CD14-positive monocyte (primary cell): Measurements from ENCODE around the gene DPP10. TPM values are rescaled to one million over a fixed set of nuclear protein-coding genes. Genes with fewer than 3 reads are reported as not detected.

Experiments
- DNase-seq, 3 donors: peaks; one replicate each; pipeline ENCODE4 v3.0.0-alpha.2; 2011 to 2022
- H2AFZ ChIP-seq: 2 replicates; pipeline ENCODE4 v1.6.0; 2012; ENCODE audit warnings: mild to moderate bottlenecking, low read depth, low read length, inconsistent platforms; ENCODE audit not compliant: insufficient read depth, poor library complexity, severe bottlenecking
- H3K27ac ChIP-seq, 2 donors: 1 replicate in 1 of 2; 2 replicates in 1 of 2; pipeline ENCODE4 v1.5.1; 2012 to 2013; ENCODE audit warnings: low read length in 2 of 2, control low read depth in 1 of 2, inconsistent platforms in 1 of 2, low read depth in 1 of 2, mild to moderate bottlenecking in 1 of 2
- H3K27me3 ChIP-seq, 2 donors: one replicate each; pipeline versions ENCODE4 v1.6.0 to v1.6.1; 2011 to 2013; ENCODE audit warnings: low read length in 2 of 2; ENCODE audit not compliant: control insufficient read depth in 2 of 2, insufficient read depth in 2 of 2
- H3K36me3 ChIP-seq, 2 donors: replicated peaks in 1 of 2; 1 replicate in 1 of 2; 2 replicates in 1 of 2; pipeline versions ENCODE4 v1.5.1 to v1.6.1; 2012 to 2013; ENCODE audit warnings: low read length in 2 of 2, control low read depth in 1 of 2, inconsistent platforms in 1 of 2, mild to moderate bottlenecking in 1 of 2; ENCODE audit not compliant: insufficient read depth in 2 of 2, control insufficient read depth in 1 of 2
- H3K4me1 ChIP-seq, 2 donors: 1 replicate in 1 of 2; 2 replicates in 1 of 2; pipeline versions ENCODE4 v1.5.1 to v1.6.1; 2012 to 2013; ENCODE audit warnings: low read length in 2 of 2, control low read depth in 1 of 2, inconsistent platforms in 1 of 2, mild to moderate bottlenecking in 1 of 2, moderate library complexity in 1 of 2; ENCODE audit not compliant: insufficient read depth in 2 of 2, control insufficient read depth in 1 of 2
- H3K4me2 ChIP-seq: replicated peaks from 2 replicates; pipeline ENCODE3; 2012; ENCODE audit warnings: low read length, moderate library complexity, mild to moderate bottlenecking; ENCODE audit not compliant: poor library complexity, severe bottlenecking; ENCODE audit errors: extremely low read depth
- H3K4me3 ChIP-seq, 3 experiments: fragments of 200-600 bp in 1 of 3; sonication (generic) in 1 of 3; replicated peaks in 1 of 3; 1 replicate in 2 of 3; 2 replicates in 1 of 3; pipeline ENCODE4 v1.5.1; 2011 to 2013; ENCODE audit warnings: low read length in 3 of 3, mild to moderate bottlenecking in 3 of 3, control low read depth in 2 of 3, low read depth in 2 of 3, inconsistent platforms in 1 of 3, moderate library complexity in 1 of 3
- H3K79me2 ChIP-seq: 2 replicates; pipeline ENCODE4 v1.6.0; 2012; ENCODE audit warnings: mild to moderate bottlenecking, control low read depth, inconsistent platforms, low read length, moderate library complexity; ENCODE audit not compliant: insufficient read depth
- H3K9ac ChIP-seq: 2 replicates; pipeline ENCODE4 v1.6.0; 2017; ENCODE audit warnings: low read length, mild to moderate bottlenecking; ENCODE audit not compliant: insufficient read depth, poor library complexity, severe bottlenecking
- H3K9me3 ChIP-seq, 2 donors: replicated peaks in 1 of 2; 1 replicate in 1 of 2; 2 replicates in 1 of 2; pipeline versions ENCODE4 v1.5.1 to v1.6.1; 2012 to 2013; ENCODE audit warnings: low read length in 2 of 2, control low read depth in 1 of 2; ENCODE audit not compliant: control insufficient read depth in 1 of 2, insufficient read depth in 1 of 2
- H4K20me1 ChIP-seq: 2 replicates; pipeline ENCODE4 v1.6.0; 2012; ENCODE audit warnings: mild to moderate bottlenecking, low read length, control low read depth, moderate library complexity; ENCODE audit not compliant: insufficient read depth
- H3K27ac Mint-ChIP-seq, 7 donors: one replicate each; pipeline ENCODE4 v1.8.0; 2020; ENCODE audit warnings: mild to moderate bottlenecking in 7 of 7, mixed read lengths in 7 of 7, moderate library complexity in 6 of 7, inconsistent platforms in 2 of 7
- H3K27me3 Mint-ChIP-seq, 3 donors: one replicate each; pipeline ENCODE4 v1.8.0; 2021 to 2022; ENCODE audit warnings: low read depth in 3 of 3, mild to moderate bottlenecking in 3 of 3, mixed read lengths in 3 of 3, moderate library complexity in 3 of 3, inconsistent platforms in 1 of 3
- H3K36me3 Mint-ChIP-seq, 2 donors: one replicate each; pipeline ENCODE4 v1.8.0; 2020; ENCODE audit warnings: mixed read lengths in 2 of 2, inconsistent platforms in 1 of 2, mild to moderate bottlenecking in 1 of 2
- H3K4me1 Mint-ChIP-seq: one replicate; pipeline ENCODE4 v1.8.0; 2020; ENCODE audit warnings: mild to moderate bottlenecking, mixed read lengths
- H3K4me3 Mint-ChIP-seq, 2 donors: one replicate each; pipeline ENCODE4 v1.8.0; 2020; ENCODE audit warnings: mild to moderate bottlenecking in 2 of 2, mixed read lengths in 2 of 2, moderate library complexity in 1 of 2
- H3K9me3 Mint-ChIP-seq, 7 donors: one replicate each; pipeline ENCODE4 v1.8.0; 2020 to 2022; ENCODE audit warnings: mixed read lengths in 7 of 7, mild to moderate bottlenecking in 6 of 7, moderate library complexity in 6 of 7, inconsistent platforms in 2 of 7
- WGBS: methylation state at CpG from one replicate; pipeline ENCODE4 v1.1.5; 2013; ENCODE audit warnings: missing lambda C conversion rate; ENCODE audit not compliant: insufficient coverage; 5-methylcytosine and 5-hydroxymethylcytosine counted together
- intact Hi-C, 2 donors: fragments of 100-400 bp; cut with micrococcal nuclease; formaldehyde crosslinking; loops; one replicate each; pipeline versions ENCODE4 v1.15.0 to v1.15.1; 2023
- polyA plus RNA-seq, 3 donors: library from polyadenylated mRNA; depleted of rRNA in 1 of 3; unstranded in 2 of 3; stranded (reverse) in 1 of 3; fragments of 300-500 nt in 2 of 3; fragments of >200 nt in 1 of 3; fragmentation: Illumina TruSeq in 2 of 3; gene quantifications; 1 replicate in 2 of 3; 2 replicates in 1 of 3; pipeline ENCODE4 v1.2.3, GENCODE V29; 2012 to 2021
- TF ChIP-seq, protein P1 (sequence below): fragments of 200-600 bp; IDR thresholded peaks from one replicate; pipeline ENCODE4 v1.8.0; 2022; ENCODE audit warnings: antibody characterized with exemption, mild to moderate bottlenecking

Gene DPP10
- polyA plus RNA-seq, 3 donors, result not detected

DNA sequence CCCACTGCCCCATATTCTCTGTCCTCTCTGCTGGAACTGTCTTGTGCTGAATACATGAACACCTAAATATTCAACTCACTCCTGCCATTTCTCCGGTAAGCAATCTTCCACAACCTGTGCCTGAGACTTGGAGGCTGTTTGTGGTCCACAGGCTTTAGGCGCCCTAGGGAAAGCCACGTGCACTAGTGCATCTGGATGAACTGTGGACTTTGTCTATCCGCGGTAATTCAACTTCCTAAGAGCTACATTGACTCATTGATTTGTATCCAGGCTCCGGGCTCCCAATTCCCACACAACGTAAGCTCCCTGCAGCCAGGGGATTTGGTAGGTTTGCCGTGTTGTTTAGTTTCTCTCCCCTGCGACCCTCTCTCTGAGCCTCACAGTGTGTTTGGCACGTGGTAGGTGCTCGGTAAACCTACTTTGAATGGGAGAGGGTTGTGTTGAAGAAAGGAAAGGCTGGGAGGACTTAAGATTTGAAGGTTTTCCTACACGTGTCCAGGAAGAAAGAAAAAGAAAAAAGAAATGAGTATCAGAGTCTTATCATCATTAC lies 718.2 kb downstream of the DPP10 start:
- WGBS, result 67% methylated on average over 3 of the region's 12 CpGs
- DNase-seq, result no peak
- H3K36me3 Mint-ChIP-seq, result peaks cover 0 to 3% of the 10 kb centered on the region in 2 donors
- H3K27me3 Mint-ChIP-seq, result peaks cover 34 to 39% (median 34%) of the 10 kb centered on the region in 3 donors
- Histone ChIP-seq H3K9ac (no peak overlapping the region), H3K27me3 (peaks cover 12 to 38% of the 10 kb centered on the region in 2 donors), H3K4me3 (no peak overlapping the region), H3K4me2 (no peak overlapping the region), H3K9me3 (peaks cover 0 to 5% of the 10 kb centered on the region in 2 donors), H3K79me2 (no peaks in the 10 kb centered on the region), H3K4me1 (peaks cover 0 to 13% of the 10 kb centered on the region in 2 donors), H3K27ac (no peak overlapping the region), H3K36me3 (no peaks in the 10 kb centered on the region), H4K20me1 (no peaks in the 10 kb centered on the region), H2AFZ (no peak overlapping the region)
- intact Hi-C loops, result no loop called here
- H3K9me3 Mint-ChIP-seq, result peaks cover 0 to 10% (median 6%) of the 10 kb centered on the region in 7 donors
- peak overlapping the region in 1 of 2 donors; percentile 70 for H3K4me3 Mint-ChIP-seq
- TF ChIP-seq, protein P1, sequence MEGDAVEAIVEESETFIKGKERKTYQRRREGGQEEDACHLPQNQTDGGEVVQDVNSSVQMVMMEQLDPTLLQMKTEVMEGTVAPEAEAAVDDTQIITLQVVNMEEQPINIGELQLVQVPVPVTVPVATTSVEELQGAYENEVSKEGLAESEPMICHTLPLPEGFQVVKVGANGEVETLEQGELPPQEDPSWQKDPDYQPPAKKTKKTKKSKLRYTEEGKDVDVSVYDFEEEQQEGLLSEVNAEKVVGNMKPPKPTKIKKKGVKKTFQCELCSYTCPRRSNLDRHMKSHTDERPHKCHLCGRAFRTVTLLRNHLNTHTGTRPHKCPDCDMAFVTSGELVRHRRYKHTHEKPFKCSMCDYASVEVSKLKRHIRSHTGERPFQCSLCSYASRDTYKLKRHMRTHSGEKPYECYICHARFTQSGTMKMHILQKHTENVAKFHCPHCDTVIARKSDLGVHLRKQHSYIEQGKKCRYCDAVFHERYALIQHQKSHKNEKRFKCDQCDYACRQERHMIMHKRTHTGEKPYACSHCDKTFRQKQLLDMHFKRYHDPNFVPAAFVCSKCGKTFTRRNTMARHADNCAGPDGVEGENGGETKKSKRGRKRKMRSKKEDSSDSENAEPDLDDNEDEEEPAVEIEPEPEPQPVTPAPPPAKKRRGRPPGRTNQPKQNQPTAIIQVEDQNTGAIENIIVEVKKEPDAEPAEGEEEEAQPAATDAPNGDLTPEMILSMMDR, result no peak
- H3K4me1 Mint-ChIP-seq, result peaks cover 3% of the 10 kb centered on the region
- H3K27ac Mint-ChIP-seq, result no peak overlapping the region

DNA sequence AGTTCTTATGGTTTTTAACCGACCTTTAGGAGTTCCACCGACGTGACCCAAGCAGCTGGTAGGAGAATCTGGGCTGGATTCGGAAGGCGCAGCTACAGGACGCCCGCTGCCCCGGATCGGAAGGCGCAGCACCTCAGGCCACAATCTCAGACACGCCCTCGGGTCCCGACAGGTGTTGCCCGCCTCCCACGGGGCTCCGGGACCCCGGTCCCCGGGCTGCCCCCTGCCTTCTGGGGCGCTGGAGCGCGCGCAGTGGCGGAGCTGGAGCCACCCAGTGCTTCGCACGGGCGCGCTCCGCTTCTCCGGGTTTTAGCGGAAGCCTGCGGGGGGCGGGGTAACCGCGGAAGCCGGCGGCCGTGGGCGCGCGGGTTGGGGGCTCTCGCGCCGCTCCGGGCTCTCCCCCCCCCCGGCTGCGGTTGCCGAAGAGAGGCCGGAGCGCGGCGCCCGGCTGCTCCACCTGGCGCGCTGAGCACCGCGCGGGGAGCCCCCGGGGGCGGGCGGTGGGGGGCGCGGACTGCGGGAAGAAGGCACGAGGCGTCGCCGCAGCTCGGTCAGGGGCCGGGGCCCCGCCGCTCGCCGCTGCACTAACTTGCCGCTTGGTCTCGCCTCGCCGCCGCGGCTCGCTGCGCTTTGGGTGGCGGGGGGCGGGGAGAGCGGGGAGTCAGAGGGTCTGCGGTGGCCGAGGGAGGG lies 718.8 kb downstream of the DPP10 start:
- Mint-ChIP-seq H3K27ac (no peak overlapping the region), H3K4me3 (peak overlapping the region in 1 of 2 donors; percentile 70), H3K36me3 (peaks cover 0 to 3% of the 10 kb centered on the region in 2 donors), H3K4me1 (peaks cover 3% of the 10 kb centered on the region), H3K9me3 (peaks cover 0 to 10% (median 6%) of the 10 kb centered on the region in 7 donors), H3K27me3 (peaks cover 34 to 39% (median 34%) of the 10 kb centered on the region in 3 donors)
- H3K9me3 ChIP-seq, result peaks cover 0 to 5% of the 10 kb centered on the region in 2 donors
- no peaks in the 10 kb centered on the region for H3K79me2 ChIP-seq
- no peak overlapping the region for H3K9ac ChIP-seq
- TF ChIP-seq, protein P1, result no peak
- H4K20me1 ChIP-seq, result no peaks in the 10 kb centered on the region
- WGBS, result 1% methylated on average over 81 of the region's 86 CpGs
- H3K27me3 ChIP-seq, result peaks cover 12 to 38% of the 10 kb centered on the region in 2 donors
- no peak overlapping the region for H3K4me3 ChIP-seq
- peaks cover 0 to 13% of the 10 kb centered on the region in 2 donors for H3K4me1 ChIP-seq
- intact Hi-C loops, result no loop called here
- no peak overlapping the region for H3K27ac ChIP-seq
- no peaks in the 10 kb centered on the region for H3K36me3 ChIP-seq
- H2AFZ ChIP-seq, result no peak overlapping the region
- DNase-seq, result peak in 1 of 3 donors; percentile 7
- no peak overlapping the region for H3K4me2 ChIP-seq
